Measurements from ENCODE around the gene ARMH4. TPM values are rescaled to one million over a fixed set of nuclear protein-coding genes. Genes with fewer than 3 reads are reported as not detected.

ARMH4 gene
- total RNA-seq, 4 donors from 2014 or later = 1.2 to 3.7 (median 2.0) TPM

DNA sequence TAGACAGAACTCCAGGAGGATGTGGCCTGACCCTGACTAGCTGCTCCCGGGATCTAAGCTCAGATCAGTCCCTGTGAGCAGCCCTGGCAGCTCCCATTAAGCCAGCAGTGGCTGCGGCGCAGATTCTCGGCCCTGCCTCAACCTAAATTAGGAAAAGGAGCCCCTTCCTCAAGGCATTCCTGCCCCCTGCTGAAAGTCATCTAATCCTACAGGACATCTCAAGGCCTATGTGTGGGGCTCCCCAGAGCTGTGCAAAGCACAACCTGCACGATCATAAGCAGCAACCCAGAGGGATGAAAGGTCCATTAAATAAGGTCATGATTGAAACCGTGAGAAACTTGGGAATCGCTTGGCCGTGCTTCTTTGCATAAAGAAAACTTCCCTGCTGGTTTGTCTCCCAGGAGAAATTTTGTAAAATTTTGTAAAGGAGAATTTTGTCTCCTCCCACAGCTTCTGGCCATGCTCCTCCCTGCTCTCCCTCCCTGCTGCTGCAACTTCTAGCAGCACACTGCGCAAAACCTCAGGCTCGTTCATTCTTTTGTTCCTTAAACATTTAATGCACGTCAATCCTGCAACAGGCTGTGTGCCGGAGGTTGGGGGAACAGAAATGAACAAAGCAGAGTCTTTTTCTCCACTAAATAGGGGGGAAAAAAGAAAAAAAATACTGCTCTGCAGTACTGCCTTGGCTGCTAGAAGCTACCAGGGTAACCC, 189.5 kb downstream of the ARMH4 start:
- Histone ChIP-seq H3K27me3 (no peaks in the 10 kb centered on the region), H3K4me1 (no peaks in the 10 kb centered on the region), H3K27ac (no peak overlapping the region), H3K4me3 (no peak overlapping the region), H3K9me3 (no peaks in the 10 kb centered on the region), H3K36me3 (no peaks in the 10 kb centered on the region)
- DNase-seq (no peak), ATAC-seq (no peak)
- in situ Hi-C loops (cut with MboI; ENCODE audit: low sequenced_read_pairs in 4 of 4) (no loop called here), intact Hi-C loops (cut with DNase I; ENCODE audit: low total_unique reads) (no loop called here)
- TF ChIP-seq, protein P1, sequence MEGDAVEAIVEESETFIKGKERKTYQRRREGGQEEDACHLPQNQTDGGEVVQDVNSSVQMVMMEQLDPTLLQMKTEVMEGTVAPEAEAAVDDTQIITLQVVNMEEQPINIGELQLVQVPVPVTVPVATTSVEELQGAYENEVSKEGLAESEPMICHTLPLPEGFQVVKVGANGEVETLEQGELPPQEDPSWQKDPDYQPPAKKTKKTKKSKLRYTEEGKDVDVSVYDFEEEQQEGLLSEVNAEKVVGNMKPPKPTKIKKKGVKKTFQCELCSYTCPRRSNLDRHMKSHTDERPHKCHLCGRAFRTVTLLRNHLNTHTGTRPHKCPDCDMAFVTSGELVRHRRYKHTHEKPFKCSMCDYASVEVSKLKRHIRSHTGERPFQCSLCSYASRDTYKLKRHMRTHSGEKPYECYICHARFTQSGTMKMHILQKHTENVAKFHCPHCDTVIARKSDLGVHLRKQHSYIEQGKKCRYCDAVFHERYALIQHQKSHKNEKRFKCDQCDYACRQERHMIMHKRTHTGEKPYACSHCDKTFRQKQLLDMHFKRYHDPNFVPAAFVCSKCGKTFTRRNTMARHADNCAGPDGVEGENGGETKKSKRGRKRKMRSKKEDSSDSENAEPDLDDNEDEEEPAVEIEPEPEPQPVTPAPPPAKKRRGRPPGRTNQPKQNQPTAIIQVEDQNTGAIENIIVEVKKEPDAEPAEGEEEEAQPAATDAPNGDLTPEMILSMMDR (IDR thresholded peaks at IDR 0.05 in 4 of 5, conservative IDR thresholded peaks at IDR 0.05 in 1 of 5) = no peak
- no peak for TF ChIP-seq POLR2A (IDR thresholded peaks at IDR 0.05)

DNA sequence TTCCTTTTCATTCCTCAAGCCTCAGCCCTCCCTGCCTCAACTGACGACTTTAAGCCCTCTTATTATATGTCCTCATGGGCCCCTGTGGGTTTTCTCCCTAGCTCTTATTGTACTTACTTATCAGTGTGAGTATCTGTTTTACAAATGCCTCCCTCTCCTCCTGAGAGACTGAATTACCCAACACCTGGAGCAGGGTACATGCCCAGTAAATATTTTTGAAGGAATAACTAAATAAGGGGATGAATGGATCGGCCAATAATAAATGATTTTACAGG, 190.3 kb downstream of the ARMH4 start:
- in situ Hi-C loops (cut with MboI; ENCODE audit: low sequenced_read_pairs in 4 of 4) (no loop called here), intact Hi-C loops (cut with DNase I; ENCODE audit: low total_unique reads) (no loop called here)
- no peaks in the 10 kb centered on the region for H3K9me3 ChIP-seq
- no peak for DNase-seq
- H3K27ac ChIP-seq = no peak overlapping the region
- no peak for TF ChIP-seq POLR2A (IDR thresholded peaks at IDR 0.05)
- TF ChIP-seq, protein P1 (IDR thresholded peaks at IDR 0.05 in 4 of 5, conservative IDR thresholded peaks at IDR 0.05 in 1 of 5) = no peak
- no peak overlapping the region for H3K4me3 ChIP-seq
- no peaks in the 10 kb centered on the region for H3K4me1 ChIP-seq
- H3K36me3 ChIP-seq = no peaks in the 10 kb centered on the region
- no peak for ATAC-seq
- H3K27me3 ChIP-seq = no peaks in the 10 kb centered on the region

- TF ChIP-seq, protein P1 (IDR thresholded peaks at IDR 0.05 in 4 of 5, conservative IDR thresholded peaks at IDR 0.05 in 1 of 5) = no peak
- no peak for TF ChIP-seq POLR2A (IDR thresholded peaks at IDR 0.05)
Measured at GRCh38 chr14:57960946-57961785, 190.8 kb downstream of the ARMH4 start.

GRCh38 chr14:57957441-57957840, 194.6 kb downstream of the ARMH4 start:
- intact Hi-C loops (cut with DNase I; ENCODE audit: low total_unique reads) = no loop called here
- ATAC-seq = no peak
- TF ChIP-seq, protein P1 (IDR thresholded peaks at IDR 0.05 in 4 of 5, conservative IDR thresholded peaks at IDR 0.05 in 1 of 5) = no peak
- TF ChIP-seq POLR2A (IDR thresholded peaks at IDR 0.05) = no peak

More at GRCh38 chr14:57960946-57961785, 190.8 kb downstream of the ARMH4 start:
- Histone ChIP-seq H3K36me3 (no peaks in the 10 kb centered on the region), H3K27me3 (no peaks in the 10 kb centered on the region), H3K9me3 (no peaks in the 10 kb centered on the region), H3K27ac (no peak overlapping the region), H3K4me1 (no peaks in the 10 kb centered on the region), H3K4me3 (no peak overlapping the region)
- in situ Hi-C loops (cut with MboI; ENCODE audit: low sequenced_read_pairs in 4 of 4) (no loop called here), intact Hi-C loops (cut with DNase I; ENCODE audit: low total_unique reads) (no loop called here)
- DNase-seq (no peak), ATAC-seq (no peak)

More at GRCh38 chr14:57957441-57957840, 194.6 kb downstream of the ARMH4 start:
- peaks cover 0 to 5% (median 0%) of the 10 kb centered on the region in 3 donors for H3K9me3 ChIP-seq
- no peaks in the 10 kb centered on the region for H3K27me3 ChIP-seq
- H3K36me3 ChIP-seq = no peaks in the 10 kb centered on the region
- H3K27ac ChIP-seq = no peak overlapping the region
- in situ Hi-C loops (cut with MboI; ENCODE audit: low sequenced_read_pairs in 4 of 4) = no loop called here
- H3K4me3 ChIP-seq = no peak overlapping the region
- no peaks in the 10 kb centered on the region for H3K4me1 ChIP-seq
- DNase-seq = no peak

Other genes with a start within 250 kb of the ARMH4 start
- 100 to 1,000 TPM in 2 of 4 donors, 10 to 100 TPM in 2; 70.6 to 104 (median 88.8) TPM for gene ACTR10, start 47.9 kb upstream of the ARMH4 start, total RNA-seq
- gene PSMA3, start 92.6 kb upstream of the ARMH4 start, total RNA-seq = 100 to 1,000 TPM; 200 to 301 (median 217) TPM
- 10 to 100 TPM in 1 of 4 donors, 1 to 10 TPM in 3; 6.6 to 10.5 (median 7.1) TPM for gene ARID4A, start 146.3 kb upstream of the ARMH4 start, total RNA-seq
- gene TOMM20L, start 243.7 kb upstream of the ARMH4 start, total RNA-seq = not detected